ENCODE results near the gene F2RL2. TPM values are rescaled to one million over a fixed set of nuclear protein-coding genes. Genes with fewer than 3 reads are reported as not detected.
A peak's percentile ranks its signal among the peaks of the same experiment; 100 is the strongest.

The F2RL2 gene
- 1.1 TPM for total RNA-seq
- polyA plus RNA-seq = 0.91 TPM
- long read RNA-seq, donor 1 = 0 reads
- long read RNA-seq, donor 2 = 0 reads
- long read RNA-seq, donor 3 = 0 reads
- long read RNA-seq, donor 4, partial matches to known transcripts = 0 of 1 reads
- long read RNA-seq, donor 4, other reads (novel, unspliced or antisense) = 0 of 1 reads
- long read RNA-seq, donor 5 = 0 reads
- long read RNA-seq, donor 6, partial matches to known transcripts = 0 of 1 reads
- long read RNA-seq, donor 6, other reads (novel, unspliced or antisense) = 0 of 1 reads
- long read RNA-seq, donor 7, partial matches to known transcripts = 0 of 1 reads
- long read RNA-seq, donor 7, other reads (novel, unspliced or antisense) = 0 of 1 reads
- long read RNA-seq, donor 8, partial matches to known transcripts = 0 of 1 reads
- long read RNA-seq, donor 8, other reads (novel, unspliced or antisense) = 0 of 1 reads
- long read RNA-seq, donor 9, partial matches to known transcripts = 0 of 1 reads
- long read RNA-seq, donor 9, other reads (novel, unspliced or antisense) = 0 of 1 reads
- long read RNA-seq, donor 10 = 0 reads

- WGBS = 69% methylated on average over 7 of the region's 7 CpGs
- Histone ChIP-seq H3K36me3 (ENCODE audit: control insufficient read depth in 2 of 2, insufficient read depth in 2 of 2, low read length in 1 of 2) (no peaks in the 10 kb centered on the region), H3K4me1 (ENCODE audit: control insufficient read depth in 2 of 2, insufficient read depth in 2 of 2, low read length in 2 of 2) (peaks cover 0 to 10% of the 10 kb centered on the region in 2 donors), H3K27me3 (ENCODE audit: control insufficient read depth in 2 of 2, insufficient read depth in 1 of 2, low read length in 1 of 2) (no peaks in the 10 kb centered on the region), H3K9me3 (ENCODE audit: control insufficient read depth in 2 of 2, insufficient read depth in 1 of 2, low read length in 1 of 2) (no peaks in the 10 kb centered on the region), H3K4me3 (ENCODE audit: low read length in 2 of 2) (no peak within 1 kb of the TSS), H3K27ac (ENCODE audit: low read depth in 1 of 2, low read length in 1 of 2) (peak within 1 kb of the TSS in 1 of 2 donors; percentile 48)
- no peak for DNase-seq (ENCODE audit: low read depth in 6 of 9, low spot score in 9 of 9)
Observed at GRCh38 chr5:76622973-76623596, at the start of gene F2RL2. Gene F2RL2 (minus strand): TSS chr5:76623403. CDS start chr5:76623230, 173 bp downstream.

GRCh38 chr5:76672242-76672641 is 49.0 kb upstream of the F2RL2 start:
- no peak for DNase-seq (ENCODE audit: low read depth in 6 of 9, low spot score in 9 of 9)
- H3K27me3 ChIP-seq (ENCODE audit: control insufficient read depth in 2 of 2, insufficient read depth in 1 of 2, low read length in 1 of 2) = no peaks in the 10 kb centered on the region
- no peak overlapping the region for H3K27ac ChIP-seq (ENCODE audit: low read depth in 1 of 2, low read length in 1 of 2)
- H3K4me1 ChIP-seq (ENCODE audit: control insufficient read depth in 2 of 2, insufficient read depth in 2 of 2, low read length in 2 of 2) = no peaks in the 10 kb centered on the region
- peaks cover 0 to 22% of the 10 kb centered on the region in 2 donors for H3K36me3 ChIP-seq (ENCODE audit: control insufficient read depth in 2 of 2, insufficient read depth in 2 of 2, low read length in 1 of 2)
- H3K9me3 ChIP-seq (ENCODE audit: control insufficient read depth in 2 of 2, insufficient read depth in 1 of 2, low read length in 1 of 2) = no peaks in the 10 kb centered on the region
- no peak overlapping the region for H3K4me3 ChIP-seq (ENCODE audit: low read length in 2 of 2)
- 93% methylated on average over 2 of the region's 2 CpGs for WGBS

- peaks cover 0 to 22% of the 10 kb centered on the region in 2 donors for H3K36me3 ChIP-seq (ENCODE audit: control insufficient read depth in 2 of 2, insufficient read depth in 2 of 2, low read length in 1 of 2)
- WGBS = 94% methylated on average over 3 of the region's 3 CpGs
Observed at GRCh38 chr5:76670508-76670907, 47.3 kb upstream of the F2RL2 start.

GRCh38 chr5:76669245-76669644 is 46.0 kb upstream of the F2RL2 start:
- WGBS = 96% methylated on average over 5 of the region's 5 CpGs
- Histone ChIP-seq H3K27ac (ENCODE audit: low read depth in 1 of 2, low read length in 1 of 2) (no peak overlapping the region), H3K36me3 (ENCODE audit: control insufficient read depth in 2 of 2, insufficient read depth in 2 of 2, low read length in 1 of 2) (peaks cover 0 to 18% of the 10 kb centered on the region in 2 donors), H3K9me3 (ENCODE audit: control insufficient read depth in 2 of 2, insufficient read depth in 1 of 2, low read length in 1 of 2) (no peaks in the 10 kb centered on the region), H3K27me3 (ENCODE audit: control insufficient read depth in 2 of 2, insufficient read depth in 1 of 2, low read length in 1 of 2) (no peaks in the 10 kb centered on the region), H3K4me3 (ENCODE audit: low read length in 2 of 2) (no peak overlapping the region), H3K4me1 (ENCODE audit: control insufficient read depth in 2 of 2, insufficient read depth in 2 of 2, low read length in 2 of 2) (no peaks in the 10 kb centered on the region)
- DNase-seq (ENCODE audit: low read depth in 6 of 9, low spot score in 9 of 9) = no peak

More at GRCh38 chr5:76670508-76670907, 47.3 kb upstream of the F2RL2 start:
- no peaks in the 10 kb centered on the region for H3K9me3 ChIP-seq (ENCODE audit: control insufficient read depth in 2 of 2, insufficient read depth in 1 of 2, low read length in 1 of 2)
- no peaks in the 10 kb centered on the region for H3K27me3 ChIP-seq (ENCODE audit: control insufficient read depth in 2 of 2, insufficient read depth in 1 of 2, low read length in 1 of 2)
- H3K27ac ChIP-seq (ENCODE audit: low read depth in 1 of 2, low read length in 1 of 2) = no peak overlapping the region
- DNase-seq (ENCODE audit: low read depth in 6 of 9, low spot score in 9 of 9) = no peak
- H3K4me1 ChIP-seq (ENCODE audit: control insufficient read depth in 2 of 2, insufficient read depth in 2 of 2, low read length in 2 of 2) = no peaks in the 10 kb centered on the region
- H3K4me3 ChIP-seq (ENCODE audit: low read length in 2 of 2) = no peak overlapping the region

GRCh38 chr5:76667495-76667894 is 44.3 kb upstream of the F2RL2 start:
- Histone ChIP-seq H3K9me3 (ENCODE audit: control insufficient read depth in 2 of 2, insufficient read depth in 1 of 2, low read length in 1 of 2) (no peaks in the 10 kb centered on the region), H3K4me1 (ENCODE audit: control insufficient read depth in 2 of 2, insufficient read depth in 2 of 2, low read length in 2 of 2) (no peaks in the 10 kb centered on the region), H3K27me3 (ENCODE audit: control insufficient read depth in 2 of 2, insufficient read depth in 1 of 2, low read length in 1 of 2) (no peaks in the 10 kb centered on the region), H3K27ac (ENCODE audit: low read depth in 1 of 2, low read length in 1 of 2) (no peak overlapping the region), H3K36me3 (ENCODE audit: control insufficient read depth in 2 of 2, insufficient read depth in 2 of 2, low read length in 1 of 2) (peaks cover 0 to 13% of the 10 kb centered on the region in 2 donors), H3K4me3 (ENCODE audit: low read length in 2 of 2) (no peak overlapping the region)
- 99% methylated on average over 2 of the region's 2 CpGs for WGBS
- no peak for DNase-seq (ENCODE audit: low read depth in 6 of 9, low spot score in 9 of 9)

GRCh38 chr5:76664079-76664478 is 40.9 kb upstream of the F2RL2 start:
- Histone ChIP-seq H3K27ac (ENCODE audit: low read depth in 1 of 2, low read length in 1 of 2) (no peak overlapping the region), H3K4me3 (ENCODE audit: low read length in 2 of 2) (no peak overlapping the region), H3K27me3 (ENCODE audit: control insufficient read depth in 2 of 2, insufficient read depth in 1 of 2, low read length in 1 of 2) (no peaks in the 10 kb centered on the region), H3K36me3 (ENCODE audit: control insufficient read depth in 2 of 2, insufficient read depth in 2 of 2, low read length in 1 of 2) (peaks cover 0 to 1% of the 10 kb centered on the region in 2 donors), H3K4me1 (ENCODE audit: control insufficient read depth in 2 of 2, insufficient read depth in 2 of 2, low read length in 2 of 2) (no peaks in the 10 kb centered on the region), H3K9me3 (ENCODE audit: control insufficient read depth in 2 of 2, insufficient read depth in 1 of 2, low read length in 1 of 2) (no peaks in the 10 kb centered on the region)
- 93% methylated on average over 6 of the region's 6 CpGs for WGBS
- no peak for DNase-seq (ENCODE audit: low read depth in 6 of 9, low spot score in 9 of 9)

- WGBS = 81% methylated on average over 3 of the region's 3 CpGs
- Histone ChIP-seq H3K27me3 (ENCODE audit: control insufficient read depth in 2 of 2, insufficient read depth in 1 of 2, low read length in 1 of 2) (no peaks in the 10 kb centered on the region), H3K36me3 (ENCODE audit: control insufficient read depth in 2 of 2, insufficient read depth in 2 of 2, low read length in 1 of 2) (no peaks in the 10 kb centered on the region), H3K4me1 (ENCODE audit: control insufficient read depth in 2 of 2, insufficient read depth in 2 of 2, low read length in 2 of 2) (no peaks in the 10 kb centered on the region), H3K4me3 (ENCODE audit: low read length in 2 of 2) (no peak overlapping the region), H3K9me3 (ENCODE audit: control insufficient read depth in 2 of 2, insufficient read depth in 1 of 2, low read length in 1 of 2) (no peaks in the 10 kb centered on the region), H3K27ac (ENCODE audit: low read depth in 1 of 2, low read length in 1 of 2) (no peak overlapping the region)
- DNase-seq (ENCODE audit: low read depth in 6 of 9, low spot score in 9 of 9) = no peak
Observed at GRCh38 chr5:76663573-76663972, 40.4 kb upstream of the F2RL2 start.

- H3K36me3 ChIP-seq (ENCODE audit: control insufficient read depth in 2 of 2, insufficient read depth in 2 of 2, low read length in 1 of 2) = no peaks in the 10 kb centered on the region
- H3K27ac ChIP-seq (ENCODE audit: low read depth in 1 of 2, low read length in 1 of 2) = no peak overlapping the region
- no peaks in the 10 kb centered on the region for H3K9me3 ChIP-seq (ENCODE audit: control insufficient read depth in 2 of 2, insufficient read depth in 1 of 2, low read length in 1 of 2)
- no peaks in the 10 kb centered on the region for H3K27me3 ChIP-seq (ENCODE audit: control insufficient read depth in 2 of 2, insufficient read depth in 1 of 2, low read length in 1 of 2)
- H3K4me3 ChIP-seq (ENCODE audit: low read length in 2 of 2) = no peak overlapping the region
- WGBS = 98% methylated on average over 5 of the region's 5 CpGs
- H3K4me1 ChIP-seq (ENCODE audit: control insufficient read depth in 2 of 2, insufficient read depth in 2 of 2, low read length in 2 of 2) = no peaks in the 10 kb centered on the region
- no peak for DNase-seq (ENCODE audit: low read depth in 6 of 9, low spot score in 9 of 9)
Observed at GRCh38 chr5:76662521-76662920, 39.3 kb upstream of the F2RL2 start.

- no peaks in the 10 kb centered on the region for H3K36me3 ChIP-seq (ENCODE audit: control insufficient read depth in 2 of 2, insufficient read depth in 2 of 2, low read length in 1 of 2)
- WGBS = 96% methylated on average over 2 of the region's 2 CpGs
- H3K9me3 ChIP-seq (ENCODE audit: control insufficient read depth in 2 of 2, insufficient read depth in 1 of 2, low read length in 1 of 2) = no peaks in the 10 kb centered on the region
- H3K4me3 ChIP-seq (ENCODE audit: low read length in 2 of 2) = no peak overlapping the region
- no peak overlapping the region for H3K27ac ChIP-seq (ENCODE audit: low read depth in 1 of 2, low read length in 1 of 2)
- no peak for DNase-seq (ENCODE audit: low read depth in 6 of 9, low spot score in 9 of 9)
- no peaks in the 10 kb centered on the region for H3K4me1 ChIP-seq (ENCODE audit: control insufficient read depth in 2 of 2, insufficient read depth in 2 of 2, low read length in 2 of 2)
- H3K27me3 ChIP-seq (ENCODE audit: control insufficient read depth in 2 of 2, insufficient read depth in 1 of 2, low read length in 1 of 2) = no peaks in the 10 kb centered on the region
Observed at GRCh38 chr5:76660360-76660759, 37.2 kb upstream of the F2RL2 start.
